Measurements from ENCODE around the gene TBC1D12. TPM values are rescaled to one million over a fixed set of nuclear protein-coding genes. Genes with fewer than 3 reads are reported as not detected.

The TBC1D12 gene
- total and polyA plus RNA-seq, 8 donors, result 9.7 to 22.7 (median 18.3) TPM

- TF ChIP-seq CTCF (IDR thresholded peaks at IDR 0.05), result no peak
These were observed 169.2 kb downstream of the TBC1D12 start for GRCh38 chr10:94571528-94571927.

GRCh38 chr10:94578790-94579189 lies 176.4 kb downstream of the TBC1D12 start:
- DNase-seq, result no peak
- H3K27me3 ChIP-seq, result no peaks in the 10 kb centered on the region
- intact Hi-C loops (cut with DNase I), result no loop called here
- H3K9me3 ChIP-seq, result no peaks in the 10 kb centered on the region
- H3K27ac ChIP-seq, result no peak overlapping the region
- TF ChIP-seq CTCF (IDR thresholded peaks at IDR 0.05), result no peak
- peaks cover 0 to 8% of the 10 kb centered on the region in 2 donors for H3K36me3 ChIP-seq
- no peaks in the 10 kb centered on the region for H3K4me1 ChIP-seq
- no peak overlapping the region for H3K4me3 ChIP-seq
- ATAC-seq, result no peak

More at GRCh38 chr10:94571528-94571927, 169.2 kb downstream of the TBC1D12 start:
- intact Hi-C loops (cut with DNase I), result no loop called here
- no peaks in the 10 kb centered on the region for H3K36me3 ChIP-seq
- no peak overlapping the region for H3K4me3 ChIP-seq
- ATAC-seq, result no peak
- no peak for DNase-seq
- no peaks in the 10 kb centered on the region for H3K27me3 ChIP-seq
- H3K4me1 ChIP-seq, result no peaks in the 10 kb centered on the region
- no peaks in the 10 kb centered on the region for H3K9me3 ChIP-seq
- no peak overlapping the region for H3K27ac ChIP-seq

GRCh38 chr10:94583124-94583523 lies 180.8 kb downstream of the TBC1D12 start:
- Histone ChIP-seq H3K36me3 (peaks cover 0 to 8% of the 10 kb centered on the region in 2 donors), H3K4me1 (no peaks in the 10 kb centered on the region), H3K27ac (no peak overlapping the region), H3K4me3 (no peak overlapping the region), H3K9me3 (no peaks in the 10 kb centered on the region), H3K27me3 (no peaks in the 10 kb centered on the region)
- ATAC-seq (no peak), DNase-seq (no peak)
- intact Hi-C loops (cut with DNase I), result no loop called here
- TF ChIP-seq CTCF (IDR thresholded peaks at IDR 0.05), result no peak

Other genes with a start within 250 kb of the TBC1D12 start
- gene NOC3L, start 39.6 kb upstream of the TBC1D12 start, total RNA-seq, result 10 to 100 TPM; 13.7 to 18.7 TPM
- 10 to 100 TPM; 24.0 to 30.5 (median 28.4) TPM for gene NOC3L, start 39.6 kb upstream of the TBC1D12 start, polyA plus RNA-seq (ENCODE audit: insufficient read length in 6 of 6)
- 10 to 100 TPM; 20.0 to 32.9 TPM for gene HELLS, start 143.2 kb downstream of the TBC1D12 start, total RNA-seq
- gene HELLS, start 143.2 kb downstream of the TBC1D12 start, polyA plus RNA-seq (ENCODE audit: insufficient read length in 6 of 6), result 10 to 100 TPM; 28.4 to 47.5 (median 37.6) TPM

All from left lung (tissue), 10 donors.